SKM-1 (cell line): Measurements from ENCODE around the gene RAB39B.
A peak's percentile ranks its signal among the peaks of the same experiment; 100 is the strongest.

ENCODE experiments used
- DNase-seq: peaks from one replicate; lab custom pipeline; 2025; ENCODE audit not compliant: unreplicated experiment; lab: John Stamatoyannopoulos, UW

Gene RAB39B

DNA sequence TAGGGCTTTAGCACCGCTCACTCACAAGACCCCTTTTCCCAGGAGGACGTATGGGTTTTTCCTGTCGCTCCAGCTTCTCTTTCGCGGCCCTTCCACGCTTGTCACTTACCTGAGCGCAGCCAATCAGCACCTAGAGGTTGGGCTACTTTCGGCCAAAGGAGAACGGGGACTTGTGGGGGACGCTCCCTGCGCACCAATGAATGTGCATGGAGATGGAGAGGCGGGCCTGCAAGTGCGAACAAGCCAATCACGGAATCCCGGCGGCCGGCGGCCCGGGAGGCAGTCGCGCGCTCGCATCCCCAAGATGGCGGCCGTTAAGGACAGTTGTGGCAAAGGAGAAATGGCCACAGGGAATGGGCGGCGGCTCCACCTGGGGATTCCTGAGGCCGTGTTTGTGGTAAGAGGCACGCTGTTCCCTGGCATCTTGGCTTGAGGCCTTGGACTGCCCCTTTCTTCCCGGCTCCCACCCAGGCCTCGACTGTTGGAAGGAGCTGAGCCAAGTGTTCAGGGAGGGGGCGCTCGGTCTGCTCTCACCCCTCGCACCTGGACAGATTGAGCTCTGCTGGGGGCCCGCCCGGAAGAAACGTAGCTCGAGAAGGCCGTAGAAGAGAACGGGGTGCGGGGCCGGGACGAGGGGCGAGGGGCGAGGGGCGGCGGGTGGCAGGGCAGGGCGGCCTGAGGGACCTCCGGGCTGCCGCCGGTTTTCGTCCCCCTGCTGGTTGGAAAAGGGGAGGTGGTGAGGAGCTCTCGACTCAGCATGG is 47.9 kb downstream of the RAB39B start, which contains the start of gene VBP1:
VBP1 (plus strand) TSS at position 282 of the 761 bp plus-strand sequence; CDS start at position 305, 23 bp downstream.
- peak; percentile 66 for DNase-seq

DNA sequence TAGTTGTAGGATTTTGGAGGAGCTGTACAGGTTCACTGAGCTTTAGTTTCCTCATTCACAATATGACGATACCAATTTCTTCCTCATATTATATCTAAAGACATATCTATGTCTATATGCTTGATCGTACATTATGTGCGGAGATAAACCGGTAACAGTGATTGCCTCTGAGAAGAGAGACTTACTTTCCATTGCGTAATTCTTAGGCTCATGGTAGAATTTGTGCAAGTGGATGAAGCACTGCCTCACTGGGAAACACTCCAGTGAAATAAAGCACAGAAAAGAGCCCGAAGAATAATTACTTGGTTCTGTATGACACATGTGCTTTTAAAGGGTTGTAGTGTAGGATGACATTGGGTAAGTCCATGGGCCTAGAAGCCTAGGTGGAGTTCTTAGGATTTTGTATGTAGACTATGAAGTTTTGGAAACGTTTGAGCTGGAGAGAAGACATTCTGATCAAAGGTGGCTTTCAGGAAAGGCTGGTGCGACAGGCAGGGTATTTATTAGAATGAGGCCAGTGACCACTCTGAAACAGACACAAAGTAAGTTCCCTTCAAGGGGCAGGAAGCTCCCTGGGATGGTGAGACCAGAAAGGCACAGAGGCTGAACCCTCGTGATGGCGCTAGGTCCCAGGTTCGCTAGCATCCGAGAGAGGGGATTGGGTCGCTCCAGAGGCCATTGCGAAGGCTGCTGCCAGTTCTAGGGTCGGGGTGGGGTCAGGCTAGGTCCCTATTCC is 48.7 kb downstream of the RAB39B start:
- DNase-seq, result no peak

DNA sequence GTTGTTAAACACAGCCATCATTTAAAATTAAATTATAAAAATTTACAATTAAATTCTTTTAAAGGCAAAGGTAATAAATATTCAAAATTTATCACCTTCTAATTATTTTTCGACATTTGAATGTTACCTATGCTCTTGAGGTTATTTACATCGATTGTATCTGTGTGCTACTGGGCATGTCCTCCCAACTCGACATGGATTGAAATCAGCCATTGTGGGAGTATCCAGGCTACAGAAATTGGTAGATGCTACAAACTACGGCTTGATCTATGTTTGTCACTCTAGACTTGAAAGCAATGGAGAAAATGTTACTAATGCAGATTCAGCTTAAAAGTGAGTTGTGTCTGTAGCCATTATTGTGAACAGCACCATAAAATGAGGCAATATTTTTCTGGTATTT is 50.6 kb downstream of the RAB39B start:
- no peak for DNase-seq

DNA sequence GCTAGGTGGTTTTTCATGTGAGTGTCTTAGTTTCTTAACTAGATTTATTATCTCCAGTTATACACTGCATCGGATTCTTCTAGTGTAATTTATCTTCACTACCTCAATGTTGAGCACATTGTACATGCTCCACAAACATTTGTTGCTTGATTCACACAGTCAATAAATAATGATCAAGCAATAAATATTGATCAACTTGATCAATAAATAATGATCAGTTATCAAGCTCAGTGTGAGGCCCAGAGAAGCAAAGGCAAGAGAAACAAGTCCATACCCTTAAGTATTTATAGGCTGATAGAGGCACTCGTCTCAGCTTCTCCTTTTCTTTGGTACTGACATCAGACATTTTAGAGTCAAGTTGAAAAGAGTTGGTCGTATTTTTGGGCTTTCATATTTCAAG is 53.1 kb downstream of the RAB39B start:
- DNase-seq, result no peak
